Suprapubic skin (tissue), 4 donors: Measurements from ENCODE around the gene ARHGAP10.

Experiments
- CTCF ChIP-seq, 2 donors: fragments of 200-600 bp in 1 of 2; fragments of 450-650 bp in 1 of 2; sonication (generic) in 1 of 2; IDR thresholded peaks; one replicate each; pipeline ENCODE4 v1.5.1; 2016 to 2019; ENCODE audit warnings: antibody characterized with exemption in 2 of 2, mild to moderate bottlenecking in 1 of 2, moderate library complexity in 1 of 2
- EP300 ChIP-seq: sonication (generic); formaldehyde crosslinking; IDR thresholded peaks from one replicate; pipeline ENCODE4 v1.6.1; 2017; ENCODE audit warnings: antibody characterized with exemption
- POLR2A ChIP-seq, 2 donors: fragments of 450-650 bp; IDR thresholded peaks; one replicate each; pipeline ENCODE4 v1.6.1; 2017; ENCODE audit warnings: antibody characterized with exemption in 2 of 2, mild to moderate bottlenecking in 2 of 2, moderate library complexity in 2 of 2
- POLR2AphosphoS5 ChIP-seq, 3 donors: sonication (generic); formaldehyde crosslinking; IDR thresholded peaks; one replicate each; pipeline ENCODE4 v1.6.1; 2017; ENCODE audit warnings: antibody characterized with exemption in 3 of 3

DNA sequence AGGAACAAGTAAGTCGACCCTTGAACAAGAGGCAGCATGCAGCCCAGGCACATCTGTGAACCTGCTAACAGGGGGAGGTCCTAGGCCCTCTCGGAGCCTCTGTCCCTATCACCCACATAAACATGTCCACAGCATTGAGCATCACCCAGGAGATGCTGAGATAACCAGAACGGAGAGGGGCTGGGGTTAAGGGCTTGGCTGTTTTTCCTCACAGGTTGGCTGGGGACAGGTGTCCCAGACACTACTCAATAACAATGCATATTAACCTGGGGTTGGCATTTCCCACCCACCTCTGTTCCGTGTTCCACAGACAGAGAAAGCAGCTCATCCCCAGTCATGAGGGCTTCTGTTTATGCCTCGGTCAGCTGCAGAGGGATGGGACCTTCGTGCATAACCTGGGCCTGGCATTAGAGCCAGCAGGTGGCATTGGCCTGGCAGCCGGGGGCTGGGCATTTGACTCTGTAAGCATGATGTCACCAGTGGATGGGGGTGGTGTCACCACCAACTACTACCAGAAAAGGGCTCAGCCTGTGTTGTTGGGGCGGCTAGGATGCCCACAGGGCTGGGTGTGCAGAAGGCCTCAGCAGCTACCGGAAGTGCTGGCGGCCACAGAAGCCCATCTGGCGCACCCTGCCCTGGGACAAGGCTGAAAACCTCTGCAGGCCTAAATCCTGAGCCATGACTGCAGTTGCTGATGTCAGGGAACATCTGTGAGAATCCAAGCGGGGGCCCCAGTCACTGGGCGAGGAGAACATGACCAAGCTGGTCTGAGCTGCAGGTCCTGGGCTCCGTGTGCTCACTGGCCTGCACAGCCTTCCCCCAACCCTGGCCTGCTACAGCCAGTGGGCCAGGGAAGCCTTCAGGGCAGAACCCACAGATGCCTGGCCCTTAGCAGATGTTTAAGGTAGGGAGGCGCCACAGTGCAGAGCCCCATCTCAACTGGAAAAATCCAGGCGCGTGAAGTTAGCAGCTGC lies 358.9 kb downstream of the ARHGAP10 start:
- TF ChIP-seq CTCF (IDR thresholded peaks at IDR 0.05) (no peak), EP300 (no peak), POLR2A (IDR thresholded peaks at IDR 0.05) (no peak), POLR2AphosphoS5 (IDR thresholded peaks at IDR 0.05) (no peak)
